Muscle of back (tissue), 11 donors: ENCODE data around the gene HAGHL. TPM values are rescaled to one million over a fixed set of nuclear protein-coding genes. Genes with fewer than 3 reads are reported as not detected.
"Not testable (repeated sequence)": the region's sequence is repeated elsewhere in the genome, so short reads cannot be mapped to it uniquely, and the experiment has no call there.

ENCODE experiments used
- DNase-seq, 3 donors: peaks; one replicate each; pipeline versions ENCODE4 v3.0.0 to v3.0.0-alpha.2; 2013
- polyA plus RNA-seq, 10 donors: library from polyadenylated mRNA; unstranded; fragments of 120-200 nt; gene quantifications; one replicate each; pipeline ENCODE4 v1.2.1, GENCODE V29; 2013; ENCODE audit not compliant: insufficient read length in 10 of 10

HAGHL gene
- polyA plus RNA-seq, 10 donors, result 1.3 to 6.8 (median 2.0) TPM

DNA sequence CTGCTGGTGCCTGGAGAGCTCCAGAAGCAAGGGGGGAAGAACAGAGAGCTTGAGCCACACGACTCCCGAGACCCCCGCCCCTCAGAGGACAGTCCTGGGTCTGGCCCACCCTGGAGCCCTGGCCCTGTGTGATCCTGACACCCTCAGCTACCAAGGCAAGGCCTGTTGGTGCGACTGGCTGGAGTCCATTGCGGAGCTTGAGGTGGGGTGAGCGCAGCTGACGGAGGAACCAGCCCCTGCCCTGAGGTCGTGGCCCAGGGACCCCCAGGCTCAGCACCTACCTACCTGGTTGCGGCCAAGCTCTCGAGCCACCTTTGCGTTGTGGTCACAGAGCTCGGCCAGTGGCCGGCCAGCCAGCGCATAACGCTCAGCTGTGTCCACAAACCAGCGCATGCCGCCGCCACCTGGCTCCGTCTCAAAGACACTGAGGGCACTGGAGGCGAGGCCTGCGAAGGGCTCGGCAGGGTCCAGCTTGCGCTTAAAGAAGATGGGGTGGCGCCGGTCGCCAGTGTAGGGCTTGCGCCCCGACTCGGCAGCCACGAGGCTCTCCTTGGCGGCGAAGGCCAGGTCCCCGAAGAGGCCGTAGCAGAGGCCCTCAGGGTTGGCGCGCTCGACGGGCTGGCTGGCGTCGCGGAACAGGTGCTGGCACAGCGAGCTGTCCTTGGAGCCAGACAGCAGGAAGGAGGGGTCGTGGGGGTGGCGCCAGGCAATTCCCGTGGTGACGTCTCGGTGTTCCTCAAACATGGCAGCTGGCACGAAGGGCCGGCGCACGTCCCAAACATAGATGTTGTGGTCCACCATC, 40.2 kb upstream of the HAGHL start:
- no peak for DNase-seq

DNA sequence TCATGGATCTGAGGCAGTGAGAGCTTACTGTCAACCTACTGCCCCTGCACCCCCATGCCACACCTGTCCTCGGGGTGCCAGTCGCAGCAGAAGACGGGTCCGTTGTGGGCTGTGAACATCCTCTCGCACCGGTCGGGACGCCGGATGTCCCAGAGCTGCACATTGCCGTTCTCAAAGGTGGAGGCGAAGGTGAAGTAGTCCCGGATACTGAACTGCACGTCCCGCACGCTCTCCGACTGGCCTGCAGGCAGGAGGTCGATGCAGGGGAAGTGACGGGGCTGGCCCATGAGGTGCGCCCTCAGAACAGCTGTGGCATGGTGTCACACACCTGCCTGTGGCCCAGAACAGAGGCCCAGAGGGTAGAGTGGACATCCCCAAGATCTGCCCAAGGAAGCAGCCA, 39.4 kb upstream of the HAGHL start:
- DNase-seq, result no peak

DNA sequence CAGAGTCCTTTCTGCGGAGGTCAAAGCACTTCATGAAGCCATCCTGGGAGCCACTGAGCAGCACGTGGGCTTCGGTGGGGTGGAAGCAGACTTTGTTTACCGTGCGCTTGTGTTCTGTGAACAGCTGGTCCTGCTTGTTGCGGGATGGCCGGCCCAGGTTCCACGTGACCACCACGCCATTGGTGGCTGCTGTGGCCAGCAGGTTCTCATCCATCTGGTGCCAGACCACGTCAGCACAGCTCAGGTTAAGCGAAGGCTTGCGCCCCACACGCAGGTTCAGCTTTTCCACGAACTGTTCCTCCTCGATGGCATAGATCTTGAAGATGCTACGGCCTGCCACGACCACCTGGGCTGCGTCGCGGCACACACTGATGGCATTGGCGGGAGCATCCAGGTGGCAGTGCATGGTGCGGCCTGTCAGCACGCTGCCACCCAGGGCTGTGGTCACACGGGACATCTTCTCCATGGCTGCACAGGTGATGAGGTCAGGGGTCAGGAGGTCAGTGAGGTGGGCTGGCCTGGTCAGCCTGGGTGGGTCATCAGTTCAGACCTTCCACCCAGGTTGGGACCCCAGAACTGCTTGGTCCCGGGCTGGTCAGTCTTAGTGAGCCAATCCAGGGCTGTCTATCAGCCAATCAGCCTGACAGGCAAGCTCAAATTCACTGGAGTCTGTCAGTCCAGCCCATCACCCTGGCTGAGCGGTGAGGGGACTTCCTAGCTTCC, 37.6 kb upstream of the HAGHL start:
- no peak for DNase-seq

DNA sequence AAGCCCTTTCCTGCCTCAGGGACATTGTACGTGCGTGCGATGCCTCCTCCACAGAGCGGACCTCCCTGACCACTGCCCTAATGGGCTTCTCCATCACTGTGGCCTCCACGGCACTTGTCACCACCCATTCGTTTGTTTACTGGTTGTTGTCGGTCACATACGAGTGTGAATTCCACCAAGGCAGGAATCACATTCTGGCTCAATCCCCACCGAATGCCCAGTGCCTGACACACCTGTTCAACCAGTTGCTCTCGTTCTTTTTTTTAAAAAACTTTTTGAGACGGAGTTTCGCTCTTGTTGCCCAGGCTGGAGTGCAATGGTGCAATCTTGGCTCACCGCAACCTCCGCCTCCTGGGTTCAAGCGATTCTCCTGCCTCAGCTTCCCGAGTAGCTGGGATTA, 35.7 kb upstream of the HAGHL start:
- DNase-seq, result not testable (repeated sequence)

DNA sequence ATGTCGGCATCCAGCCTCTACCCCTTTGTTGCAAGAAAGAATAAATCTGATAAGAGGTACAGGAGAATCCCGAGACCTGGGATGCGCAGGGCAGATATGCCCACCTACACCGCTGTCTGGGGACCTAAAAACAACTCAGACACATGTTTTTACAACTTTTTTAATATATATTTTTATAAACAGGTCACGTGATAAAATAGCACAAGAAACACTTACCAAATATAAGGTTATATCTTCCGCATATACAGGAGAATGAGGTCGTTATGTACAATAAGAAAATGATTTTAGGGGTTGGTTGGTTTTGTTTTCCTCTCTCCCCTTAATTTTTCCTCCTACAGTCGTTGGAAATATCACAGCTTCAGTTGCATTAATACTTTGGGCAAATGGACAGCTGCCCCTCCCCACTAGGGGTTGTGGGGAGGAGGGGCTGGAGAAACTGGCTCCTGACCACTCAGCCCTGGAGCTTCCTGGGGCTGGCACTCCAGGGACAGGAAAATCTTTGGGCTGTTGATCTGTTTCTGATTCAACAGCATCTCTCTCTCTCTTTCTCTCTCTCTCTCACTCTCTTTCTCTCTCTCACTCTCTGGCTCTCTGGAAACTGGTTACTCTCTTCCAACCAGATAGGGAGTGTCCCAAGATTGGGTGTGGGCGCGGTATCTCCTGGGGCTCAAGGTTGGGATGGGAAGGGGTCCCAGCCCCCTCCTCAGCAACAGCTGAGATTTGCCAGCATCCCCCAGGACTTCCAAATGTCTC, 34.4 kb upstream of the HAGHL start:
- no peak for DNase-seq

DNA sequence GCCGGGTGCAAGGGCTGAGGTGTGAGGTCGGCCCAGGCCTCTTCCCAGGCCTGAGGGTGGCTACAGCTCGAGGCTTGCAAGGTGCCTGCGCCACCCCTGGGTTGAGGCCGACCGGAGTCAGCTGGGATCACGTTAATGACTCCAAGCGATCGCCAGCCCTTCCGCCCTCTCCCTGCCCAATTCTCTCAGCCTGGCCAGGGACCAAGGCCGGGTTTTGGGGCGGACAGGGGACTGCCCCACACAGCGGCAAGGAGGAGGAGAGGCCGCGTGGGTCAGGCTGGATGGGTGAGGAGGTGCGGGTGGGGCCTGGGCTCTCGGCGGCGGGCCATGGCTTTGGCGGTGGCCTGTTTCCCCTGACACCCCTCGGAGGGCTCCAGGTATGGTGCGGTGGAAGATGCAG, 33.5 kb upstream of the HAGHL start:
- DNase-seq, result no peak

DNA sequence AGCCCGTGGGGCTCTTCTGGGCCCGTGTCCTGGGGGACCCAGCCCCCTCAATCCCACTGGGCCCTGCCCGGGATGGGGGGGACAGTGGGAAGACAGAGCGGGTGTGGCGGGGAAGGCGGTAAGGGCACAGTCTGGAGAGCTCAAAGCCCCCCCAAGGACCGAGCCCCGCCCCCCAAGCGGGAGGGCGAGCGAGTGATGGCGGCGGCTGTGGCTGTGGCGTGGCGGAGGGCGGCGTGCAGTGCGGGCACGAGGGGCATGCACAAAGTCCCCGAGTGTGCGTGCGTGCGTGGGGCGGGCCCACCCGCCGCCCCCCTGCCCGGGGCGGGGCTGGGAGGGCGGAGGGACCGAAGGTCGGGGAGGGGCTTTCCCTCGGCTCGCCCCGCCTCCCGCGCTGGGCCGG, 33.1 kb upstream of the HAGHL start:
- no peak for DNase-seq

DNA sequence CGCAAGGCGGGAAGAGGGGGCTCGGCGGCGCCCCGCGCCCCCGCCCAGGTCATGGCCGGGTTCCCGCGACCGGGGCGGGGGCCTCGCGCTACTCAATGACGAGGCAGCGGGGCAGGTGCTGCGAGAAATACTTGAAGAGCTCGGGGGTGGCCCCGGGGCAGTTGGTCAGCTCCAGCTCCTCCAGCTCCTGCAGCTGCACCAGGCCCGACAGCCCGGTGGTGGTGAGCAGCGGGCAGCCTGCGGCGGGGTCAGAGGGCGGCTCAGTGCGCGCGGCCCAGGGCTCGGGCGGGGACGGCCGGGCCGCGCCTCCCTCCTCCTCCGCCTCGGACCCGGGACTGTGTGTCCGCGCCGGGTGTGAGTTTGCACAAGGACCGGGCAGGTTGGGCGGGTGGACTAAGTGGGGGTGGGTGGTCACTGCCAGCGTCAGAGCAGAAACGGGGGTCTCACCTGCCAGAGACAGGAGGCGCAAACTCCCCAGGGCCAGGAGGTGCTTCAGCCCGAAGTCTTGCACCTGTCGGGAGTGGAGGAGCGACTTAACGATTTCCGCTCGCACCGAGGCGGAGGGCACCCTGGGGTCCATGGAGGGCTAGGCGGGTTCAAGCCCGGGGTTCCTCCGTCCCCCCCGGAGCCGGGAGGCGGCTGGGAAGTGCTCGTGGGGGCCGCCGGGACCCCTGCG, 32.6 kb upstream of the HAGHL start:
- DNase-seq, result no peak

DNA sequence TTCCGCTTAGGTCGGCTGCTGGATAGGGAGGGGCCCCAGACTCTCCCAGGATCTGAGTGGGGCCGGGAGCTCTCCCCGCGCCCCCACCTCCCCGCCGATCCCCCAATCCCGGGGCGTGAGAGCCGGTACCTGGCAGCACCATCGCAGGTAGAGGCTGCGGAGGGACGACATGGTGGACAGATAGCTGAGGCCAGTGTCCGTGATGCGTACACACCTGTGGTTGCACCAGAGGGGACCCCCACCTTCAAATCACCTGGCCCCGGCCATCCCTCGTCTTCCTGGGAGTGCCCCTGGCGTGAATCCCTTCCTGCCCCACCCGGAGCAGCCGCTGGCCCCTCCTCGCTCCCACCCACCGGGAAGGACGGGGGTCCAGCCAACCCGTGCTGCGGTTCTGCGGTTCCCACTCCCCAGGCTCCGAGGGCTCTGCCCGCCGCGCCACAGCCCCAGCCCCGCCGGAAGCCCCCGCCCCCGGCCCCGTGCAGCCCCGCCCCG, 32.0 kb upstream of the HAGHL start:
- DNase-seq, result no peak

DNA sequence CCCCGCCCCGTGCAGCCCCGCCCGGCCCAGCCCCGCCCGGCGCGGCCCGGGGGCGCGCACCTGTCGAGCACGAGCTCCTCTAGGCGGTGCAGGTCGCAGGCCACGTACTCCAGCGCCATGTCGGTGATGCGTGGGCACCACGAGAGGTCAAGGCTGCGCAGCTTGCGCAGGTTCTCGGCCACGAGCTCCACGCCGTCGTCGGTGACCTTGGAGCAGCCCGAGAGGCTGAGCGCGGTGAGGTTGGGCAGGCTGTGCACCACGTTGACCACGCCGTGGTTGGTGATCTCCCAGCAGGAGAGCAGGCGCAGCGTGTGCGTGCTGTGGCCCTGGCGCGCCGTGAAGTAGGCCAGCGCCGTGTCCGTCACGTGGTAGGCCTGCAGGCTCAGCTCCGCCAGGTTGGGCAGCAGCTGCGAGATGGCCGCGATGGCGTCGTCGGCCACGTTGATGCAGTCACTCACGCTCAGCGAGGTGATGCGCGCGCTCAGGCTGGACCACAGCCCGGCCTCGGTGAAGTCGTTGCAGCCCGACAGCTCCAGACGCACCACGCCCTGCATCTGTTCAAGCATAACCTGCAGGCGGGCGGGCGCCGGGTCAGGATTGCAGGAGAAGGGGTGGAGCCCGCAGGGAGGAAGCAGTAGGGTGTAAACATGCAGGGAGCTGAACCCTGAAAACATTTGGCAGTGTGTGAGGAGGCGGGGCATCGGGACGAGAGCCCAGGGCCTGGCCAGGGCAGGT, 31.4 kb upstream of the HAGHL start:
- no peak for DNase-seq

DNA sequence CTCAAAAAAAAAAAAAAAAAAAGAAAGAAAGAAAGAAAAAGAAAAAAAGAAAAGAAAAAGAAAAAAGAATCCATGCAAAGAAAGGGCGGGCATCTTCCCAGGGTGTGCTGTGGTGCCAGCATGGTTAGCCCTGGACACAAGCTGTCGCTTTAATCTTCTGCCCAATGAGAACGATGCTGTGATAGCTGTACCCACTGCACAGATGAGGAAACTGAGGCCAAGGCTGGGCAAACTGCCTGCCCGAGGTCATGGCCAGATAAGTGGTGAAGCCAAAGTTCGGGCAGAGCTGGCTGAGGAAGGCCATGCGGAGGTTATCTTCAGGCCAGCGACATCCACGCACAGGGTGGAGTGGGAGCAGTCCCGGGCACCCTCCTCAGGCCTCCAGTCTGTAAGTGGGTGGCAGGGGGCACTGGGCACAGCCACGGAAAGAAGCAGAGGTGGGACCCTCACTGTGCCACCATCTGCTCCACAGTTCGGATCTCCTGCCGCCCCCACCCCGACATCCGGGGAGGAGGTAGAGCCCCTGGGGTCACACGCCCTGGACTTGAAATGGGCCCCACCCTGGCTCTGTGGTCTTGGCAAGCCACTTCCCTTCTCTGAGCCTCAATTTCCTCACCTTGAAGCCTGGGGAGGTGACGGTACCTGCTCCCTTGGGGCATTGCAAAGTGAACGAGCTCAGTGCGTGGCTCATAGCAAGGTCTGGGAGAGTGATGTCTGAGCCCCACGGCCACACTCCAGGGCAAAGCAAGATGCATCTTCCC, 27.8 kb upstream of the HAGHL start:
- DNase-seq, result no peak

DNA sequence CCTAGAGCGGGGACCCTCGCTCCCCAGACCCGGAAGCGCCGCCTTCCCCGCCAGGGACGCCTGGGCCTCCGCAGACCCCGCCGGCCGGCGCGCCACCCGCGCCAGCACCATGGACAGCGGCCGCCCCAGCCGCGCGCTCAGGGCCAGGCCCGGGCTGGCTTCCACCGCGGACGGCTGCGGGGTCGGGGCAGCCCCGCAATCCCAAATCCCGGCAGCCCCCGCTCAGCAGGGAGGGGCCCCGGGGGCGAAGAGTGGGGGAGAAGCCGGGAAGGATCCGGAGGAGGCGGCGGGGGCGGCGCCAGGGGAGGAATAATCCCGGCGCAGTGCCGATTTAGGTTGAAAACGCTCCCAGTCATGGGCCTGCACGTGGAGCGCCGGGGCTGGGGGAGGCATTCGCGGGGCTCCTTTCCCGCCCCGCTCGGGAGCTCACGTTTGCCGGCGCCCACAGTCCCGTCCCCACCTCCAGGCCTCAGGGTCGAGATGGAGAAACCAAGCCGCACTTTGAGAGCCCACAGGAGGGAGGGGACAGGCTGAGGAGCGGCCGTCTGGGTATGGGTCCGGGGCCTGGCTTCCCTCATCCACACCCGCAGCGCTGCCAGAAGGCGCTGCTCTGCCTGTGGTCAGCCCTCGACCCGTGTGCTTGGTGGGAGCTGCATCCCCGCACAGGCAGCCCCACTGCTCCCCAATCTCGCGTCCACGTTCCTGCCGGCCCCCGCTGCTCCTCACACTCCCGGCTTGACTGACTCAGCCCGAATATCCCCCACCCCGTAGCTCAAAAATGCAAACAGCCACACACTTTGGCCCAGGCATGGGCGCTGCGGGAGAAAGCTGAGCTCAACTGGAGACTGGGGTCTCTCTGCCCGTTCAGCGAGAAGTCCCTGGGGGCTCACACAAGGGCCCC, 26.0 kb upstream of the HAGHL start:
- peak in 2 of 3 donors; percentile 64 to 76 for DNase-seq

DNA sequence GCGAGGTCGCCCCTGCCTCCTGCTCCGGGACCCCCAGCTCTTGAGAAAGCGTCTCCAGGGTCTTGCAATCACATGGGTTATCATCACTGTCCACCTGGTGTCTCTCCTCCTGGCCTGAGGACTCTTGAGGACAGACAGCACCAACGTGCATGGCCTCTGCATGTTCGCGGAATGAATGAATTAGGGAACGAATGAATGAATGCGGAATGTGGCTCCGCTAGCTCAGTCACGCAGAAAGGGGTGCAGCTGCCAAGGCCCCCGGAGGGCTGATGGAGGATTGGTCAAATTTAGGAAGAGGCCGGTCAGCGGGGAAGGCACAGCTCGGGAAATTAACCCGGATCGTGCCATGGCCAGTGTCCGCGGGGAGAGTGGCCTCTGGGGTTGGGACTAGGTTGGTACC, 24.6 kb upstream of the HAGHL start:
- no peak for DNase-seq

DNA sequence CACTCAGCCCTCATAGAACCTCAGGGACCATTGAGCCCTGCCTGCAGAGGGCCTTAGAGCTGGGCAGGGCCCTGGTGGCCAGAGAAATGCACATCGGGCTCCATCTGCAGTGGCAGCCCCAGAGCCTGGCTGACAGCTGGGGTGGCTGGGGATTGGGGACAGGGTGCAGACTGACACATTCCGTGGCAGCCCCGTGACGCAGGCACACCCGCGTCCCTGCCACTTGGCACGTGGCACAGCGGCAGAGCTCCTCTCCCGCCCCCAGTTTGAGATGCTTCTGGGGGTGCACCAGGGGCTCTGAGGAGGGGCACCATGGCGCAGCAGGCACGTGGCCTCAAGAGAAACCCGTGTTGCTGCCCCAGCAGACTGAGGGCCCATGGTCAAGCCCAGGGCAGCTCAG, 23.5 kb upstream of the HAGHL start:
- DNase-seq, result no peak

DNA sequence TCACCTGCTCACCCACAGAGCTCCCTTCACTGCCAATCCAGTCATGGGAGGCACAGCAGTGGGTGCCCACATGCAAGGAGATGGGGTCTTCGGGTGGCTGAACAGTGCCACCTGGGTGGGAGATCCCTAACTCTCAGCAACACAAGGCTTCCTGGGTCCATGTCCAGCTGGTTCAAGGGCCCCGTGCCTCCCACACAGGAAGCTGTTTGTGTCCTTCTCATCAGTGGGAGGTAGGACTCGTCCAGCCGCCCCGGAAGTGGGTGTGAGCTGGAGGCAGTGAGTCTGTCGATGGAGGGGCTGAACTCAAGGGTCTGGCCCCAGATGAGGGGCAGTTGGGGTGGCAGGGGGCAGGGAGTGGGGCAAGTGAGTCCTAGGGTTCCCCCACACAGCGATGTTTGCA, 22.9 kb upstream of the HAGHL start:
- no peak for DNase-seq

DNA sequence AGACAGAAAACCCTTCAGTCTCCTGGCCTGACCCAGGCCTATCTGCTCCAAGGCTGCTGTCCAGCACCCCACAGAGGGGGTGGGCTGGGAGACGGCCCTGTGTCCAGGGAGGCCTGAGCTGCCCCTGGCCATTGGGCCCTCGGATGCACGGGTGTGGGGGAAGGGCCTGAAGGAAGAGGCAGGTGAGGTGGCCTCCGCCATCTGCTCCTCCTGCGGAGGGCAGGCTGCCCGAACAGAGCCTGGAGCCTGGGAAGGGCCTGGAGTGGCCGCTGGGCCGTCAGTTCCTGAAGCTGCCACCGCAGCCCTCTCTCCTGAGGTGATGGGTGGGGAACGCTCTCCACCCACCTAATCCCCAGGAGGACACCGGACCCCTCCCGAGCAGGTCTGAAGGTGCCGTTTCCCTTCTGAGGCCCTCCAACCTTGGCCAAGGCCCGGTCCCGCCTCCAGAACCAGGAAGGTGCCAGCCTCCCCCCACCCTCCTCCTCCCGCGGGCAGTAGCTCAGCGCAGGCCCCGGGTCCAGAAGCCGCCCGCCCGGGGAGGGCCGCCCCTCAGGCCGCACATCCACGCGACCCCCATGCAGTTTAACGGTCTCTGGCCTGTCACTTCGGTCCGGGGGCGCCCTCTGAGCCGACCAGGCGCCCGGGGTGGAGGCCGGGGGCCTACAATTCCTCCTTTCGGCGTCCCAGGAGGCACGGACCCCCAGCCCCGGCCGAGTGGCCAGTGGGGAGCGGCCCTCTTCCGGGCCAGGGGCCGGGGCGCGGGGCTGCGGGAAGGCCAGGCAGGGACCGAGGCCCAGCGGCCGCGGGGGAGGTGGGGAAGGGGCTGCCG, 22.1 kb upstream of the HAGHL start:
- DNase-seq, result no peak

DNA sequence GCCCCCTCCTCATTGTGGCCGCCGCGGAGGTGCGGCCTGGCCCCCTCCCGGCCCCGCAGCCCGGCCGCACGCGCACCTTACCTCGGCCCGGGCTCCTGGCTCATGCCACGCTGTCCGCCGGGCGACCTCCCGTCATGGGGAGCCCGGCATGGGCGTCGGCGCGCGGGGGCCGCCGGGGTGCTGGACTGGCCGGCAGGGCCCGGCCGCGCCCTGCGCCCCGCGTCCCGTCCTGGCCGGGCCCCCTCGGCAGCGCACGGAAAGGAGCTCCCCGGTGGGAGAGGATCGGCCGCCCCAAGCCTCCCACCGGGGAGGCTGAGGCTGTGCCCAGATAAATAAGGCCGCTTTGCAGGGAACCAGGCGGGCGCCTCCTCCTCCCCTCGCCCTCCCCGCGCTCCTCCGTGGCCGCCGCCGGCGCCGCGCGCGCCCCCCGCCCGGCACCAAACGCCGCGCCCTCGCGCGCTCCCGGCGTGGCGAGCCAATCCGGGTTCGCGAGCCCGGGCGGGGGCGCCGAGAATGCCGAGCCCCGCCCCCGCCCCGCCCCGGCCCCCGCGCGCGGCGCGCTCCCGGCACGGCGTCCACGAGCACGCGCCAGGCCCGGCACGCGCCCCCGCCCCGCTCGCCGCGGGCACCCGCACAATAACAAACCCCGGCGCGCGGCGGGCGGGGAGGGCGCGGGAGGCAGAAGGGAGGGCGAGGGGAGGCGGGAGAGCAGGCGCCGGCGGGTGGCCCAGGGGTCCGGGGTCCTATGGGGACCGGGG, 21.3 kb upstream of the HAGHL start, which contains the start of gene FBXL16:
TSS of gene FBXL16 (minus strand) at position 371 of the 758 bp plus-strand sequence. CDS start 8,396 bp downstream, outside the sequence.
- DNase-seq, result no peak
